ENCODE data around the gene CTSE. TPM values are rescaled to one million over a fixed set of nuclear protein-coding genes. Genes with fewer than 3 reads are reported as not detected.

CTSE gene
- total and polyA plus RNA-seq, 4 donors = 0.26 to 18.9 (median 0.69) TPM; not detected in 1

- Histone ChIP-seq H3K36me3 (ENCODE audit: control insufficient read depth in 1 of 2, insufficient read depth in 2 of 2, low read length in 1 of 2) (no peaks in the 10 kb centered on the region), H3K4me3 (ENCODE audit: low read length in 2 of 2) (no peak overlapping the region), H3K27ac (ENCODE audit: low read depth in 1 of 2, low read length in 2 of 2) (no peak overlapping the region), H3K4me1 (ENCODE audit: control insufficient read depth in 1 of 2, insufficient read depth in 2 of 2, low read length in 2 of 2) (no peaks in the 10 kb centered on the region), H3K9me3 (ENCODE audit: control insufficient read depth, low read length) (no peaks in the 10 kb centered on the region), H3K27me3 (ENCODE audit: control insufficient read depth in 1 of 2, insufficient read depth in 2 of 2, low read length in 1 of 2) (no peaks in the 10 kb centered on the region)
- ATAC-seq (ENCODE audit: low FRiP score) = no peak
- 43 to 52% methylated on average over 4 of the region's 4 CpGs for WGBS, 2 donors
- intact Hi-C loops (cut with DNase I) = no loop called here
- no peak for DNase-seq
Measured at GRCh38 chr1:205994346-205994745, 29.3 kb downstream of the CTSE start.

GRCh38 chr1:205993068-205993467, 30.6 kb downstream of the CTSE start:
- no peak overlapping the region for H3K4me3 ChIP-seq (ENCODE audit: low read length in 2 of 2)
- 33 to 99% methylated on average over 1 of the region's 1 CpG for WGBS, 2 donors
- DNase-seq (no peak), ATAC-seq (ENCODE audit: low FRiP score) (no peak)
- no peaks in the 10 kb centered on the region for H3K4me1 ChIP-seq (ENCODE audit: control insufficient read depth in 1 of 2, insufficient read depth in 2 of 2, low read length in 2 of 2)
- H3K27me3 ChIP-seq (ENCODE audit: control insufficient read depth in 1 of 2, insufficient read depth in 2 of 2, low read length in 1 of 2) = no peaks in the 10 kb centered on the region
- no peak overlapping the region for H3K27ac ChIP-seq (ENCODE audit: low read depth in 1 of 2, low read length in 2 of 2)
- no peaks in the 10 kb centered on the region for H3K36me3 ChIP-seq (ENCODE audit: control insufficient read depth in 1 of 2, insufficient read depth in 2 of 2, low read length in 1 of 2)
- intact Hi-C loops (cut with DNase I) = no loop called here
- H3K9me3 ChIP-seq (ENCODE audit: control insufficient read depth, low read length) = no peaks in the 10 kb centered on the region

- WGBS, 2 donors = 96% methylated on average over 14 of the region's 14 CpGs
- intact Hi-C loops (cut with DNase I) = no loop called here
- no peak for DNase-seq
Measured at GRCh38 chr1:205992218-205992882, 31.3 kb downstream of the CTSE start.

GRCh38 chr1:205991237-205991636, 32.5 kb downstream of the CTSE start:
- Histone ChIP-seq H3K27me3 (ENCODE audit: control insufficient read depth in 1 of 2, insufficient read depth in 2 of 2, low read length in 1 of 2) (no peaks in the 10 kb centered on the region), H3K4me1 (ENCODE audit: control insufficient read depth in 1 of 2, insufficient read depth in 2 of 2, low read length in 2 of 2) (no peaks in the 10 kb centered on the region), H3K27ac (ENCODE audit: low read depth in 1 of 2, low read length in 2 of 2) (no peak overlapping the region), H3K4me3 (ENCODE audit: low read length in 2 of 2) (no peak overlapping the region), H3K36me3 (ENCODE audit: control insufficient read depth in 1 of 2, insufficient read depth in 2 of 2, low read length in 1 of 2) (no peaks in the 10 kb centered on the region), H3K9me3 (ENCODE audit: control insufficient read depth, low read length) (no peaks in the 10 kb centered on the region)
- intact Hi-C loops (cut with DNase I) = no loop called here
- WGBS, 2 donors = 88 to 91% methylated on average over 4 of the region's 4 CpGs
- ATAC-seq (ENCODE audit: low FRiP score) (no peak), DNase-seq (no peak)

More at GRCh38 chr1:205992218-205992882, 31.3 kb downstream of the CTSE start:
- H3K4me1 ChIP-seq (ENCODE audit: control insufficient read depth in 1 of 2, insufficient read depth in 2 of 2, low read length in 2 of 2) = no peaks in the 10 kb centered on the region
- H3K9me3 ChIP-seq (ENCODE audit: control insufficient read depth, low read length) = no peaks in the 10 kb centered on the region
- no peaks in the 10 kb centered on the region for H3K36me3 ChIP-seq (ENCODE audit: control insufficient read depth in 1 of 2, insufficient read depth in 2 of 2, low read length in 1 of 2)
- H3K27ac ChIP-seq (ENCODE audit: low read depth in 1 of 2, low read length in 2 of 2) = no peak overlapping the region
- H3K4me3 ChIP-seq (ENCODE audit: low read length in 2 of 2) = no peak overlapping the region
- H3K27me3 ChIP-seq (ENCODE audit: control insufficient read depth in 1 of 2, insufficient read depth in 2 of 2, low read length in 1 of 2) = no peaks in the 10 kb centered on the region
- ATAC-seq (ENCODE audit: low FRiP score) = no peak

GRCh38 chr1:205990226-205990625, 33.5 kb downstream of the CTSE start:
- Histone ChIP-seq H3K27ac (ENCODE audit: low read depth in 1 of 2, low read length in 2 of 2) (no peak overlapping the region), H3K4me1 (ENCODE audit: control insufficient read depth in 1 of 2, insufficient read depth in 2 of 2, low read length in 2 of 2) (no peaks in the 10 kb centered on the region), H3K27me3 (ENCODE audit: control insufficient read depth in 1 of 2, insufficient read depth in 2 of 2, low read length in 1 of 2) (no peaks in the 10 kb centered on the region), H3K36me3 (ENCODE audit: control insufficient read depth in 1 of 2, insufficient read depth in 2 of 2, low read length in 1 of 2) (no peaks in the 10 kb centered on the region), H3K9me3 (ENCODE audit: control insufficient read depth, low read length) (no peaks in the 10 kb centered on the region), H3K4me3 (ENCODE audit: low read length in 2 of 2) (no peak overlapping the region)
- intact Hi-C loops (cut with DNase I) = no loop called here
- WGBS, 2 donors = 91 to 94% methylated on average over 2 of the region's 2 CpGs
- DNase-seq (no peak), ATAC-seq (ENCODE audit: low FRiP score) (no peak)

- Histone ChIP-seq H3K27ac (ENCODE audit: low read depth in 1 of 2, low read length in 2 of 2) (no peak overlapping the region), H3K4me3 (ENCODE audit: low read length in 2 of 2) (no peak overlapping the region), H3K4me1 (ENCODE audit: control insufficient read depth in 1 of 2, insufficient read depth in 2 of 2, low read length in 2 of 2) (no peaks in the 10 kb centered on the region), H3K36me3 (ENCODE audit: control insufficient read depth in 1 of 2, insufficient read depth in 2 of 2, low read length in 1 of 2) (no peaks in the 10 kb centered on the region), H3K27me3 (ENCODE audit: control insufficient read depth in 1 of 2, insufficient read depth in 2 of 2, low read length in 1 of 2) (no peaks in the 10 kb centered on the region), H3K9me3 (ENCODE audit: control insufficient read depth, low read length) (no peaks in the 10 kb centered on the region)
- DNase-seq (no peak), ATAC-seq (ENCODE audit: low FRiP score) (no peak)
- 87 to 91% methylated on average over 5 of the region's 5 CpGs for WGBS, 2 donors
- intact Hi-C loops (cut with DNase I) = no loop called here
Measured at GRCh38 chr1:205989786-205990185, 33.9 kb downstream of the CTSE start.

- H3K36me3 ChIP-seq (ENCODE audit: control insufficient read depth in 1 of 2, insufficient read depth in 2 of 2, low read length in 1 of 2) = no peaks in the 10 kb centered on the region
- intact Hi-C loops (cut with DNase I) = no loop called here
- DNase-seq = peak in 1 of 2 donors; percentile 79
- no peaks in the 10 kb centered on the region for H3K9me3 ChIP-seq (ENCODE audit: control insufficient read depth, low read length)
- 58 to 74% methylated on average over 12 of the region's 12 CpGs for WGBS, 2 donors
- no peaks in the 10 kb centered on the region for H3K27me3 ChIP-seq (ENCODE audit: control insufficient read depth in 1 of 2, insufficient read depth in 2 of 2, low read length in 1 of 2)
- no peak overlapping the region for H3K27ac ChIP-seq (ENCODE audit: low read depth in 1 of 2, low read length in 2 of 2)
- ATAC-seq (ENCODE audit: low FRiP score) = no peak
- no peaks in the 10 kb centered on the region for H3K4me1 ChIP-seq (ENCODE audit: control insufficient read depth in 1 of 2, insufficient read depth in 2 of 2, low read length in 2 of 2)
- H3K4me3 ChIP-seq (ENCODE audit: low read length in 2 of 2) = no peak overlapping the region
Measured at GRCh38 chr1:205988585-205988995, 35.1 kb downstream of the CTSE start.

- DNase-seq (no peak), ATAC-seq (ENCODE audit: low FRiP score) (no peak)
- no peaks in the 10 kb centered on the region for H3K9me3 ChIP-seq (ENCODE audit: control insufficient read depth, low read length)
- H3K4me3 ChIP-seq (ENCODE audit: low read length in 2 of 2) = no peak overlapping the region
- 0 to 6% methylated on average over 2 of the region's 2 CpGs for whole genome bisulfite sequencing, 2 donors
- no peak overlapping the region for H3K27ac ChIP-seq (ENCODE audit: low read depth in 1 of 2, low read length in 2 of 2)
- intact Hi-C loops (cut with DNase I) = no loop called here
- H3K4me1 ChIP-seq (ENCODE audit: control insufficient read depth in 1 of 2, insufficient read depth in 2 of 2, low read length in 2 of 2) = no peaks in the 10 kb centered on the region
- H3K27me3 ChIP-seq (ENCODE audit: control insufficient read depth in 1 of 2, insufficient read depth in 2 of 2, low read length in 1 of 2) = no peaks in the 10 kb centered on the region
- H3K36me3 ChIP-seq (ENCODE audit: control insufficient read depth in 1 of 2, insufficient read depth in 2 of 2, low read length in 1 of 2) = no peaks in the 10 kb centered on the region
Measured at GRCh38 chr1:205986861-205987260, 36.8 kb downstream of the CTSE start.

- intact Hi-C loops (cut with DNase I) = no loop called here
- WGBS, 2 donors = 3 to 13% methylated on average over 3 of the region's 3 CpGs
Measured at GRCh38 chr1:205986292-205986691, 37.4 kb downstream of the CTSE start.

More at GRCh38 chr1:205986292-205986691, 37.4 kb downstream of the CTSE start:
- Histone ChIP-seq H3K4me3 (ENCODE audit: low read length in 2 of 2) (no peak overlapping the region), H3K9me3 (ENCODE audit: control insufficient read depth, low read length) (no peaks in the 10 kb centered on the region), H3K4me1 (ENCODE audit: control insufficient read depth in 1 of 2, insufficient read depth in 2 of 2, low read length in 2 of 2) (no peaks in the 10 kb centered on the region), H3K27ac (ENCODE audit: low read depth in 1 of 2, low read length in 2 of 2) (no peak overlapping the region), H3K27me3 (ENCODE audit: control insufficient read depth in 1 of 2, insufficient read depth in 2 of 2, low read length in 1 of 2) (no peaks in the 10 kb centered on the region), H3K36me3 (ENCODE audit: control insufficient read depth in 1 of 2, insufficient read depth in 2 of 2, low read length in 1 of 2) (no peaks in the 10 kb centered on the region)
- ATAC-seq (ENCODE audit: low FRiP score) = no peak
- DNase-seq = no peak
